ENCODE results near the gene ELK4. TPM values are rescaled to one million over a fixed set of nuclear protein-coding genes. Genes with fewer than 3 reads are reported as not detected.
A peak's percentile ranks its signal among the peaks of the same experiment; 100 is the strongest.

The ELK4 gene, protein sequence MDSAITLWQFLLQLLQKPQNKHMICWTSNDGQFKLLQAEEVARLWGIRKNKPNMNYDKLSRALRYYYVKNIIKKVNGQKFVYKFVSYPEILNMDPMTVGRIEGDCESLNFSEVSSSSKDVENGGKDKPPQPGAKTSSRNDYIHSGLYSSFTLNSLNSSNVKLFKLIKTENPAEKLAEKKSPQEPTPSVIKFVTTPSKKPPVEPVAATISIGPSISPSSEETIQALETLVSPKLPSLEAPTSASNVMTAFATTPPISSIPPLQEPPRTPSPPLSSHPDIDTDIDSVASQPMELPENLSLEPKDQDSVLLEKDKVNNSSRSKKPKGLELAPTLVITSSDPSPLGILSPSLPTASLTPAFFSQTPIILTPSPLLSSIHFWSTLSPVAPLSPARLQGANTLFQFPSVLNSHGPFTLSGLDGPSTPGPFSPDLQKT
- total RNA-seq: 17.4 and 26.9 TPM in 2 replicates

DNA sequence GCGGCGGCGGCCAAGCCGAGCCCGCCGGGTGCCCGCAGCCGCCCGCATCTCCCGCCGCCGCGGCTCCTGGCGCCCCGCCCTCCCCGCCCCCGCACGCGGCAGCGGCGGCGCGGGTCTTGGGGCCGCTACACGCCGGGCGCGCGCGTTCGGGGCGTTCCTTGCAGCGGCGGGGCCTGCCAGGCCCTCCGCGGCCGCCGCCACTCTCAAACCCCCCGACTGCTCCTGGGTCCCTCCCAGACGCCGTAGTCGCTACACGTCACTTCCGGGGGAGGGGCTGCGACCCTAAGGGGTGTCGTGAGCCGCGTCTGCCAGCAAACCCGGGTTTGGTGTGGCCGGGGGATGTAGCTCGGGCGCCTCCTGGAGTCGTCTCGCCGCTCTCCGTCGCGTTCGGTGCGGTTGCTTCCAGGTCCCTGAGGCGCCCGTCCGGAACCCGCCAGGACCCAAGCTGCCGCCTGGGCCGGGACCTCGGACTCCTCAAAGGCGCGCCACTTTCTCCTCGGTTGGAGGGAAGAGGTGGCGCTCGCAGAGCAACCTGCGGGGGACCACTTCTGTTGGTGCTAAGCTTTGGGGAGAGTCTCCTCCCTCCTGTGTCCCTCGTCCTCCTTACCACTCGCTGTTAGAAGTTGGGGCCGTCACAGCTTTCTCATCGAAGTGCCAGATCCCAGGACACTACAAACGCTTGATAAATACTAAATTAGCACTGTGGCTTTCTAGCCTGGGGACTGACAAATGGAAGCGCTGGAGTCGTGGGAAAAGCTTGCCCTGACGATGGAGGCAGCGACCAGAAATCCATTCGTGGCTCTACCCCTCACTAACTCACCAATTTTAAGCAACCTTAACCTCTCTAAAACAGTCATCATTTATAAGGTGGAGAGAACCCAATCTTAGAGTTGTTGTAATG lies at the start of gene ELK4:
ELK4 (minus strand) TSS at position 244 of the 901 bp plus-strand sequence. CDS start 8,129 bp downstream, outside the sequence.
- peak; percentile 92 for DNase-seq (ENCODE audit: low read depth)

DNA sequence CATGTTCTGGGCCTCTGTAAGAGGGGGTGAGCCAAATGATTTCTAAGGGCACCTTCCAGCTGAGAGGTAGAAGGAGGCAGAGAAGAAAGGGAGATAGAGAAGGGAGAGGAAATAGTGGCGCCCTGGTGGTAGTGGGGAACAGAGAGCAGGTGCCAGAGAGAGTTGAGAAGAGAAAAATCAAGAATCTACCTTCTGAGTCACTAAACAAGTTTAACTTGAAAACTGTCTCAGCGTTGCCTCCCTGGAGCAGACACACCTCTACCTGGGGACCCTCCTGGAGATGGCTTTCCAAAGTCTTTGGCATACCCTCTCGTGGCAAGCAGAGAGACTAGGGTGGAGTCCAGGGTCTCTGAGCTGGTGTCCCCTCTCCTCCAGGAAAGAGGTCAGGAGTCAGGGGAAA lies 49.6 kb upstream of the ELK4 start:
- no peak for DNase-seq (ENCODE audit: low read depth)

DNA sequence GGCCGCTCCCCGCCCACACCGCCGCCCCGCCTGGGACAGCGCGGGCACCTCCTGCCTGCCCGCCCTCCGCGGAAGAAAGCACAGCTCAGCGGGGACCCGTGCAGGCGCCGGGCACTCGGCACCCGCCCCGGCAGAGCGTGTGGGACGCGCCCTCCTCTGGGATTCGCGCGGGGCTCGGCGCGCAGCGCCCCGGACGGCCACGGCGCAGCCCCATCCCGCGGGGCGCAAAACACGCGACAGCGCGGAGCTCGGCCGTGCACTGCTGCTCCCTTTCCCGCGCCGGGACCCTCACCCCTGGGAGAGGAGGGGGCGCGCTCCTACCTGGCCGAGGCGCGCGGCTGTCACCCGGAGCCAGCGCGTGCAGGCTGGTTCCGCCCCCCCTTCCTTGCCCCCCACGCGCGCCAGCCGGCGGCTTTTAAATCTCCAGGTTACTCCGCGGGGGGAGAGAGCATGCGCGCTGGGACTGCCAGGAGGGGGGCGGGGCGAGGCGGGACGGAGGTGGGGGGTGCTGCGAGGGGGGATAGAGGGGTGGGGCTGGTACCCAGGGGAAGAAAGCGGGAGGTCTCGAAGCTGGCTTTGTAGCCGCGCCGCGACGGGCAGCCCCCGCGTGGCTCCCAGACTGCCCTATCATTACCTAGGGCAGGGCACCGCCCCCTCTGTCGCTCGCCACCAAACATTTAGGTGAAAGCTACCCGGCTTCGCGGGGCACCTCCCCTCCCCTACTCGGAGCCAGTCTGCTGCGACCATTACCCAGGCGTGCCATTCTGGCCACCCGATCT lies 48.5 kb upstream of the ELK4 start, which contains the start of gene SLC45A3:
SLC45A3 (minus strand) TSS at position 437 of the 779 bp plus-strand sequence. CDS start 15,853 bp downstream, outside the sequence.
- DNase-seq (ENCODE audit: low read depth): no peak

DNA sequence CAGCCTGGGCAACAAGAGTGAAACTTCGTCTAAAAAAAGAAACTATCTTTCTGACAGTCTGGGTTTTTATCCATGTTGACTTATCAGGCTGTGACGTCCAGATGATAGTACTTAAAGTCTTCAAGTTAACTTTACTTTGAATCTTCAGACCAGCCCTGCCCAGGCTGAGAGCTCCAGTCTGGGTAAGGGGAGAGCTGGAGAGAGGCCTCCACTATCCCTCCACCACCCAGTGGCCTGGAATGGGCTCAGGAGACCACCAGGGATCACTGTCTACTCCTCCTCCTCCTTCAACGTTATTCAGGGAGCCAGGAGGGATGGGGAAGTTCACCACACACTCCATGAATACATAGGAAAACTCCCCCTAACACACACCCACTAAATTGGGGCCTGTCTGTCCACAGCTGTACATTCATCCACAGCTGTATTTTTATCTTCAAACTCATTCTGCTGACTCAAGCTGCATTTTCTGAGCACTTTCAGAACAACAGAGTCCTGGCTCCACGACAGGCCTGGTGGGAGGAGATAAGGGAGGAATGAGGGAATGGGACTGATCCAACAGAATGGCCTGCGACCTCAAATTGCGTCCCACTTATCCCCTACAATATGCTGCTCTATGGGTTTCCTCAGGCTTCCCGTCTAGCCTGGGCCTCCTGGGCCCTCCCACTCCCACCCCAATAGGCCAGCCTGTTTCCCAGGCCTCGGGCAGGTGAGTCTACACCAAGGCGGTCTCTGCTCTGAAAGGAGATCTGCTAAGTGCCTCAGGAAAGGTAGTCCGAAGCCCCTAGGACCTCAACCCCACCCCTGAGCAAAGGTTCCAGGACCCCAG lies 46.7 kb upstream of the ELK4 start:
- no peak for DNase-seq (ENCODE audit: low read depth)

DNA sequence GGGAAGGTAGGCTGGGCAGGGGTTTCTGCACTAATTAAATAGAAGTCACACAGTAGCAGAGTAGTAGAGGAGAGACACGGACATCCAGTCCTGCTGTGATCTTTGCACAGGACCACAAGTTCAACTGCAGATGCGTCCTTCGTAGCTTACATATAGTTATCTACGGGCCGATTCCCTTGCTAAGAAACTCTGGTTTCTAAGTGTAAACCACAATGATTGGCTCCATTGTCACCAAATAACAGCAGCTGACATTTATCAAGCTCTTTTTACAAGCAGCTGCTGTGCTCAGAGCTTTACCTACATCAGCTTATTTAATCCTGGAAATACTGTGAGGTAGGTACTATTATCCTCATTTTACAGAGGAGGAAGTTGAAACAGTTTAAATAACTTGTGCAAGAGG lies 45.4 kb upstream of the ELK4 start:
- no peak for DNase-seq (ENCODE audit: low read depth)

DNA sequence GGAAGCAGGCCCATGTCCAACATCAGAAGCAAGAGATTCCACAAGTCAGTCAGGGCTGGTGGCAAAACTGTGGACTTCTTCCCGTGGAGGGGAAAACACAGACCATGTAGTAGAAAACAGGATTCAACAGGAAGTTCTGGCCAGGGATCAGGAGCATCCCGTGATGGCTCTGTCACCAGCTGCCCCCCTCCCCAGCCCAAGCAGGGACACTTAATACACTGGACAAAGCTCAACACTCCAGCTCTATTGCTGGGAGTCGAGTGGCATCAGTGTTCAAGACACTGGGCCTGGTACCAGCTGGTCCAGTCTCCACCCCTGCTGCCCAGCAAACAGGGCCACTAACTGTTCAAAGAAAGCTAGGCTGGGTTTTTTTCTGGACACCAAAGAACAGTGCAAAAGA lies 44.8 kb upstream of the ELK4 start:
- no peak for DNase-seq (ENCODE audit: low read depth)

DNA sequence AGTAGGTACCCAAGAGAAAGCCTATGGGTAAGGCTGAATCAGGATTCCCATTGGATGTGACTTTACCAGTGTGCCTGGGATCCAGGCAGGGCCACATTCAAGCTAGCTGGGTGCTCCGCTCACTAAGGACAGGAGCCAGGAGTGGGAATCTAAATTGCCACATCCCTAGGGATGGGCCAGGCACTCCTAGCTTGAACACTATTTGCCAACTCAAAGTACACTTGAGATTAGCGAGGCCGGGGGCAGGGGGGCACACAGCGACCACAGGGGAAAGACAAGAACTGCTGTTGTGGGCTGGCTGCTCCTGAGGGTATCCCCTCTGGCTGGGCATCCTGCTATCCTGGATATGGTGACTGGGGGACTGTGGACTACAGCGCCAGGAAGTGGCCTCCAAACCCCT lies 44.2 kb upstream of the ELK4 start:
- no peak for DNase-seq (ENCODE audit: low read depth)

DNA sequence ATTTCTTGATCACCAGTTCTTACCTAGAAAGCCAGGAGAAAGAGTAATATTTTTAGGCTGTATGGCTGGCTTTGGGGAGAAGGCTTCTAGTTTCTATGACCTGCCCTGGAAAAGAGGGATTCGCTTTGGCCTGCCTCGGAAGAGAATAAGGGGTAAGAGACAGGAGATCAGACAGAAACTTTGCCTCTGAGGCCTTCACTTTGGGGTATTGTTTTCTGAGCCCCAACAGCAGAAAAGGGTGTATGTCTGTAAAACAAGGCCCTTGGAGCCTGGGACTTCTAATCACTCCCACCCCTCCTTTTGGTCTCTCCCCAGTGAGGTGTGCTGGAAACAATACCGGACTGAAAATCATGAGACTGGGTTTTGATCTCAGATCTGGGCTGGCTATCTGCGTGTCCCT lies 43.4 kb upstream of the ELK4 start:
- no peak for DNase-seq (ENCODE audit: low read depth)

DNA sequence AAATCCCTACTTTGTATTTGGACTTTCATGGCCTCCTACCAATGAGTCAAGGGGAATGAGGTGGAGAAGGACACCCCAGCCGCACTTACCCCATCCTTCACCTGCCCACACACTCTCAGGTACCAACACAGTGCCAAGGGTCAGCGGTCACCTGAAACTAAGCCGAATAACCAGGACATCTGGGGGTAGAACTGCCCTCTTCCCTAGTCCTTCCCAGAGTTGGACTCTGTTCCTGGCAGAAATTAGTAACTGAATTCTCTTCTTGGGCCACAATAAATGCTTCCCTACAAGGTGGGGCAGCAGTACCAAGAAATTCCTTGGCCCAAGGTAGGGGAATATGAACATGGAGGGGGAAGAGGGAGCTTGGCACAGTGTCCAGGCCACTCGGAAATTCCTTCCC lies 41.2 kb upstream of the ELK4 start:
- peak; percentile 25 for DNase-seq (ENCODE audit: low read depth)

DNA sequence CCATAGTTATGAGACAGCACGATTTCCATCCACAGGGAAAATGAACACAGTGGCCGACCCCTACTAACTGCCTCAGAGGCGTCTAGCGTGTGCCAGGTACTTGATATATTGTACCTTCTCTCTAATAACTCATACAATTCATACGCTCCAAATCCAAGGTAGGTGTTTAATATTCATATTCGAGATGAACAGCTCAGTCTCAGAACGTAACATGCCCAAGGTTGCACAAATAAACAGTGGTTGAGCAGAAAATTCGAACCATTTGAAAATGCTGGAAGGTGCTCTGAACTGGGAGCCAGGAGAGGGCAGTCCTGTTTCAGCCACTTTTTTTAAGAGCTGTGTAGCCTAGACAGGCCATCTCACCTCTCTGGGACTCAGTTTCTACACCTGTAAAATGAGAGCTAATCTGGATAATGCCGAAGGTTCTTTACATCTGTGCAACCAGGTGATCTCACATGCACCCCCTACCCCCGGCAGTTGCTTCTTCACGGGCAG lies 40.6 kb upstream of the ELK4 start:
- no peak for DNase-seq (ENCODE audit: low read depth)

DNA sequence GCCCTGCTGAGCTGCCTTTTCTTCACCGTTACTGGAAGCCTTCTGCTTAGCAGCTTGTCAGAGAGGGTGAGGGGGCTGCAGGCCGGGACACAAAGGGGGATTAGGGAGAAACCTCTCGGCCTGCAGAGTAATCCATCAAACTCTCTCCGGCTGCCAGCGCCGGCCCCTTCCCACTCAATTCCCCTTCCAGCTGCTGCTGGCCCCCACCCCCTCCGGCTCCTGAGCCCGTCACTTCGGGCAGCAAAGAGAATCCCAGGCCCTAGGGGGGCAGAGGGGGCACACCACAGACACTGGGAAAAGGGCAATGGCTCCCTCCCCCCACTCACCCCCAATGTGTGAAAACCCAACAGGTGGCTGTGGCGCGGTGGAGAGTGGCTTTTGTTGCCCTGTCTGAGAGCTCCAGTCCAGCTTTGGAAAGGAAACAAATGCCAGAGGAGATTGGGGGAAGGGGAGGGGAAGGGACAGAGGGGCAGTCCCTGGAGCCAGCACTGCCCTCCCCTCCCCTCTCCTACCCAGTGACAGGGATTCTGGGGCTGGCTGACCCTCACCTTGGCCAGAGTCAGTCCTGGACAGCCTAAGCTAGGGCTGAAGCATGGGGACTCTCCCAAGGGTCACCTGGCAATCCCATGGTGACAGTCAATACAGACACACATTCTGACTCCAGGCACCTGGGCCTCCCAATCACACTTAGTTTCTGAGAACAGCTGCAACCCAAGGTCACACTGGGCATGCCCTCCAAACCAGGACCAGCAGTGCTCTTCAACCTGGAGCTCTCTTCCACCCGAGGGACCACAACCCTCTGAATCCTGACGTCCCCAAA lies 39.0 kb upstream of the ELK4 start:
- DNase-seq (ENCODE audit: low read depth): no peak

DNA sequence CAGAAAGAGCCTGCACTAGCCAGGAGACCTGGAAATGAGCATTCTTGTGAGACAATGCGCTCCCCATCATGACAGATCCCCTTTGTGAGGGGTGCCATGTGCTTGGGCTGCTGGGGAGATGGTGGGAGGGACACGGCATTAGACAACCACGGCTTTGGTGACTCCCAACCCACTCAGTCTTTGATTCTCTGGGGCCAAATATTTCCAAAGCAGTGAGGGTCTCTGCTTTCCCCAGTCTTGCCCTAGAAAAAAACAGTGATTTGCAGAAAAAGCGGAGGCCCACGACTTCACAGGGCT lies 38.3 kb upstream of the ELK4 start:
- DNase-seq (ENCODE audit: low read depth): no peak

DNA sequence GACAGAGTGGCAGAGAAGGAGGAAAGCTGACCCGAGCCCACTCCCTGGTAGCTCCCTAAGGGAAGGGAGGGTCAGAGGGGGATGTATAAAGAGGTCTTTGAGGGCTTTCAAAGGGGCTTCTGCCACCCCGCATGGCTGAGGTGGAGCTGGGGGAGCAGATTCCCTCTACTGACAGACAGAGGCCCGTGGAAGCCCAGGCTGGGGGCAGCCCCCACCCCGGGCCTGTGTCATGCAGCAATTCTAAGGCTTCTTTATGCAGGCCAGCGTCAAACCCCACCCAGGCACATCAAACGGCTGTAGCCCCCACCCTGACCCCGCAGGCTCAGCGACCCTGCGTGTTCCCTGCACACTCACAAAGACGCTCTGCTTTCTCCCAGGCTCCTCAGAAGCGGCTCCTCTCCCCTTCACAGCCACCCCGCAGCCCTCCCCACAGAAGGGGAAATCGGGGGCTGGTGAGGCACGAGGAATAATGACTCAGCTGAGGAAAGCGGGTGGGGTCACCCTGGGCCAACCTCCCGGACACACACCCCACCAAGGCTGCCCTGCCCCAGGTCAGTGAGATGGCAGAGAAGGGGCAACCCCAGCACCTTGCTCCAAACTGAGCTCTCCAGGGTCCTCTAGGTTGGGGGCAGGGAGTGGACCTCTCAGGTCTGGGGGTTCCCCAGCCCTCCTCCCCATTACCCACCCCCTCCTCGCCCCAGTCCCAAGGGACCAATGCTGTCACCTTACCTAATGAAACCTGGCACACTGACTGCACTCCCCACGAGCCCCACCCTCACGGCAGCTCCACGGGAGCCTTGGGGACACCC lies 37.7 kb upstream of the ELK4 start:
- no peak for DNase-seq (ENCODE audit: low read depth)

DNA sequence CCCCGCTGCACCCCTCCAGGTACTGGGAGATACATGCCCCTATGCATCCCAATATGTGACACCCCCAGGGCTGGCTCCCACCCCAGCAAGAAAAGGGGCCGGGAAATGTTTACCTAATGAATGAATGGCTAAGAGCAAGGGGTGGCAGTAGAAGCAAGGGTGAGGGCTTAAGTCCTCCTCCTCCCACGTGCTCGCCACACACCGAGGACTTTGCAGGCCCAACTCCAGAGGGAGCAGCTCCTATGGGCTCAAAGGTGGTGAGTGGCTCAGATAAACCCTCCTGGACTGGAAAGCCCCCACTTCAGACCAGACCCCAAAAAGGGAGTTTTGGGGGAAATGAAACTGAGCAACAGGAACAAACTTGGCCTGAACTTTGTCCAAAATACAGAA lies 37.1 kb upstream of the ELK4 start:
- no peak for DNase-seq (ENCODE audit: low read depth)

DNA sequence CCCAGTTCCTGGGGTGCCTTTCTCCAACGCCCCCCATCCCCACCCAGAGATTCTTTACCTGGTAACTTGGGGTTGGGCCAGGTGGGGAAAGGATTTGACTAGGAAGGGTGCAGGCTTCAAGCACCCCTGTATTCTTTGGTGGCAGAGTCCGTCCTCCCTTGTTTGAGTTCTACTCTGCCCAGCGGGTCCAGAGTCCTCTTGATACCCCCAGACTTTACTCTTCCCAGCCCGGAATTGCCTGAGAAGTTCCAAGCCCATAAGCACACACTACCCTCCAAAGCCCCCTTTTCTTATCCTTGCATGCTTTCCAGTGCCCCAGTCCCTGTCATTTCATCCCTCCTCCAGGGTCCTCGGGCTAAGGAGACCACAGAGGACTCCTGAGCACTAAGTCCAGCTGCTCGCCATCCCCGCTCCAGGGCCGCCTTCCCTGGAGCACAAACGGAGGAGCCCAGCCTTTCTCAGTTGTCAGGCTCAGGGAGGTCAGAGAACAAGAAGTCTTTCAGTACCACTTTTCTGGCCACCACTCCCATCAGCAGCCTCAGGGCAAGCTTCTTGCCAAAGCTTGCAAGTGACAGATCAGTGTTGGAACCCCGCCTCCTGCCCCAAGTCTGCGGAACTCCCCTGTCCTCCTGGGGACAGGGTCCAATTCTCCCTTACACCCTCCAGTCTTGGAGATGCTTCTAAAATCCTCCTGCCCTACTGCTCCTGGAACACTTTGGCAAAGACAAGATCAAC lies 36.3 kb upstream of the ELK4 start:
- no peak for DNase-seq (ENCODE audit: low read depth)

DNA sequence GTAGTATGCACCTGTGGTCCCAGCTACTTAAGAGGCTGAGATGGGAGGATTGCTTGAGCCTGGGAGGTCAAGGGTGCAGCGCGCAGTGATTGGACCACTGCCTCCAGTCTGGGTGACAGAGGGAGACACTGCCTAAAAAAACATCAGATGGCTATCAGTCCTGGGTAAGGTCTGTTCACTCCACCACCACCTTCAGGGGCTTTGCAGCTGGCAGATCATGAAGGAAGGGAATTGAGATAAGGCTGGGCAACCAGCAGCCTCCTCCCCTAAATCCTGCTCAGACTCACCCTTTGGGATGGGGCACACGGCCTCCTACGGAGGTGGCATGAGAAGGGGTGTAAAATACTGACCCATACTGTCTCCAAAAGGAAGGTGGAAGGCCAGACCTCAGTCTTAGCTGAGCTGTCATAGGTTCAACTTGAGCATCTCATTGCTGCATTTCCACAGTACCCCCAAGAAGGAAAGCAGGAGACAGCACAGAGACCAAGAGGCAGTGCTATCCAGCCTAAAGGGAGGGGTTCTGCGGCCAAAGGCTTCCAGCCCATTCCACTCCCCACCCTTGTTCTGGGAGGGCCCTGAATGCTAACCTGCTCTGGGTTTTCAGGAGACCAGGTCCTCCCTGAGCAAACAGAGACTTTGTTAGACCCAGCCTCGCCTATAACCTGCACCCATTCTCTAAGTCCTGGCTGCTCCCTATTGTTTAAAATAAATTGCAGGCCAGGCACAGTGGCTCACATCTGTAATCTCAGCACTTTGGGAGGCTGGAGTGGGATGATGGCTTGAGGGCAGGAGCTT lies 34.8 kb upstream of the ELK4 start:
- no peak for DNase-seq (ENCODE audit: low read depth)

DNA sequence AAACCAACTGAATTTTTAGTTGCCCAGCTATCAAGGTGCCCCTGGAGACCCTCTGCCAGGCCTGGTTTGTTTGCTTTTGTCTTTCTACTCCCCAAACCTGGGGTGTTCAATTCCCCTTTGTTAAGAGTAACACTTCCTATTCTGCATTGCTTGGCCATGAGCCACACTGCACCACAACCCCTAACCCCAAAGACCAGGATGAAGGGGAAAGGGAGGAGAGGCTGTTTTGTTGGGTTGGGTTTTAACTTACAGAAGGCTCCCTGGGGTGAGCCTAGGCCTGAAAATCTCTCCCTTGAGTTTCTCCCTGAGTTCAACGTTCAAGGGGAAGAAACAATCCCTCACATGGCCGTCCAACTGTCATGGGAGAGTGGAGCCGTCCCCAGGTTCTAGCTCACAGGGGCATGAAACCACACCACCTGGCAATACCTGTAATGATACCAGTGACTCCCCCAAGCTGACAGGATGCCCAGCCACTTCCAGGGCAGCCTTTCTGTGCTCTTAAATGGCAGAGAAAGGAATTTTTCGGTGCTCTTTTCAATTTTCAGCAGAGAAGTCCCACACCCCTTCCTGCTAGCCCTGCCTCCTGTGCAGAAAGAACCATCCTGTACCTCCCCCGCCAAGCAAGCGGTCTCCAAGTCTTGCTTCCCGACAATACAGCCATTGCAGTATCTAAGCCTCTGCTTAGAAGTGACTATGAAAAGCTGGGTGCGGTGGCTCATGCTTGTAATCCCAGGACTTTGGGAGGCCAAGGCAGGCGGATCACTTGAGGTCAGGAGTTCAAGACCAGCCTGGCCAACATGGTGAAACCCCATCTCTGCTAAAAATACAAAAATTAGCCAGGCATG lies 33.6 kb upstream of the ELK4 start:
- peak; percentile 27 for DNase-seq (ENCODE audit: low read depth)

Data from renal cortical epithelial cell (primary cell).